GM19438 (cell line): ENCODE data around the gene CAMK2B.

Experiments
- ATAC-seq: cut with Tn5 transposase; IDR thresholded peaks from one replicate; pipeline ENCODE4 v1.9.1; 2021; ENCODE audit warnings: low read depth; ENCODE audit not compliant: unreplicated experiment

The CAMK2B gene

DNA sequence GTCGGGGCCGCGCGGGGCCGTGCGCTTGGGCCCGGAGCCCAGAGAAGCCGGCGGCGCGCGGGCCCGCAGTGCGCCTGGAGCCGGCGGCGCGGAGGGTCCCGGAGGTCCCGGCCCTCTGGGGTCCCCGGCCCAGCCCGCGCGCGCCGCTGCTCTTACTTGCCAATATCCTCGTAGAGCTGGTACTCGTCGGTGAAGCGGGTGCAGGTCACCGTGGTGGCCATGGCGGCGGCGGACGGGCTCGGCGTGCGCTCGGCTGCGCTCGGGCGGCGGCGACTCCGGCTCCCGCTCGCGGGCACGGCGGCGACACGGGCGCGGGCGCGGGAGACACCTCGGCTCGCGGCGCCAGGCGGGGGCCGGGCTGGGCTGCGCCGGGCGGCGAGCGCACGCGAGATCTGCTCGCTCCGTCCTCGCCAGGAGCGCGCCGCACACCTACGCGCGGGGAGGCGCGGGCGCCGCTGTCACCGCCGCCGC, at the start of gene CAMK2B:
CAMK2B (minus strand) TSS at position 394 of the 471 bp plus-strand sequence; CDS start at position 221, 173 bp downstream.
- no peak for ATAC-seq

DNA sequence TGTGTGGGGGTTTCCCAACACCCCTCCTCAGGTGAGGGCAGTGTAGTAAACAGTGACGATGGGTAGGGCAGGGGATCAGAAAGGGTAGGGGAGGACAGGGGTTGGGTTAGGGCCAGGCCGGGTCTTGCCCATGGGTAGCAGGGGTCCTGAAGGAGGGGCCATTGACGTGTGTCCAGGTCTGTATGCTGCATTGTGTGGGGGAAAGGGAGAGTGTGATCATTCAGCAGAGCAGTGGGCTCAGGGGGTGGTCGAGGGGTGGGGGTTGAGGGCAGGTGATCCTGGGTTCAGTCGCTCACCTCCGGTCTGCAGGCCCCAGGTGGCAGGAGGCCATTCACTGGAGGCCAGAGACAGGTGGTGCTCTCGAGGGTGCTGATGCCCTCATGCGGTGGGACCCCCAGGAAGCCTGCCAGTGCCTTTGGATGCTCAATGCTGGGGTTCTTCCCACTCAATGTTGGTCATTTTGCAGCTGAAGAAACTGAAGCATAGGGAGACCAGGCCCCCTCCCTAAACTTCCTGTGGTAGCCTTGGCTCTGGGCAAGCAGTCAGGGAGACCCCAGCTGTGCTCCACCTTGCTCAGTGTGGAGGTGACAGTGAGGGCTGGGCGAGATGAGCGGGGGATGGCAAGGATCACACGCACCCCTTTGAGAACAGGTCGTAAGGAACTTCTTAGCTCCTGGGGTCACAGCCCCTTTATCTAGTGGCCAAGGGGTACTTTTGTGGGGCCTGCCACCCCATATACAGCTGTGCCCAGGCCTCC, 48.8 kb upstream of the CAMK2B start:
- no peak for ATAC-seq

DNA sequence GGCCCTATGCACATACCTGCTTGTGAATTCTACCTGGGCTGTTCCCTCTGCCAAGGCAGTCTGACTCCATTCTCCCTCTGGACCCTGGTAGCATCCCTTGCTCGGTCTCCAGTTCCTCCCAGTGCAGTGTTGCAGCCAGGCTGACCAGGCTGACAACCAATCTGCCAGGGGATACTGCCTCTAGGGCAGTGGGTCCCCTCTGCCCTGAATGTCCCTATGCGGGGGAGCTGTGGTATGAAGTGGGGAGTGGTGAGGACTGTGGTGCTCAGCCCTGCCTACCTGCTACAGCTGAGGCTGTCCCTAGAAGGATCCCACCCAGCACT, 48.0 kb upstream of the CAMK2B start:
- no peak for ATAC-seq

DNA sequence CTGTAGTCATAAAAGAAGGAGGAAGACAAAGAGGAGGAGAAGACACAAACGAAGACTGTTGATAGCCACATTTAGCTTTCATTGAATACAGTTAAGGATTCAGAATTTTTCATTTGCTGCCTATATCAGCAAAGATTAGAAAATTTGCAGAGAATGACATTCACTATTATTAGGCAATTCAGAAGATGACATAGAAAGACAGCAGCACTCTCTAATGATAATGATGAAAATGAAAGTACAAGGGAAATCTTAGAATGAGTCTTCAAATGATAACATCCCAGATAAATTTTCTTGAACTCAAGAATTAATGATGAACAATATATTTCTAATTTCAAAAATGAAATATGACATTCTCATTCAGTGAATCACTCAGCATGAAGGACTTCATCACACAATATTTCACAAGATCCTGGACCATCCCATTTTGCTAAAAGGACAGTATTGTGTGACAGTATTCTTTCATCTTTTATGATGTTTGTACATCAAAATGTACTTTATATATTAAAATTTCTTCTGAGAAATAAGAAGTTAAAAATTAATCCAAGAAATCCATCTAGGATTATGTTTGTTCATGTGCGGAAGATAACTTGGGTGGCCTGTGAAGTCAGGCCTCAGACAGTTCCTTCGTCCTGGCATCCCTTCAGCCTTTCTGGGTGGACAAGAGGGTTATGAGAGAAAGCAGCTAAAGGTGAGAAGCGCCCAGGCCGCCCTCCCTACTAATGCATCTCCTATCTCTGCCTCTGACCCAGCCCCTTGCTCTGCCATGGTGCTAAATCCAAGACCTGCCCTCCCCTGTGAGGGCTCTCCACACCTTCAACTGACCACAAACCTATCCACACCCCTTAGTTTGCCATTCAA, 47.4 kb upstream of the CAMK2B start:
- ATAC-seq = no peak

DNA sequence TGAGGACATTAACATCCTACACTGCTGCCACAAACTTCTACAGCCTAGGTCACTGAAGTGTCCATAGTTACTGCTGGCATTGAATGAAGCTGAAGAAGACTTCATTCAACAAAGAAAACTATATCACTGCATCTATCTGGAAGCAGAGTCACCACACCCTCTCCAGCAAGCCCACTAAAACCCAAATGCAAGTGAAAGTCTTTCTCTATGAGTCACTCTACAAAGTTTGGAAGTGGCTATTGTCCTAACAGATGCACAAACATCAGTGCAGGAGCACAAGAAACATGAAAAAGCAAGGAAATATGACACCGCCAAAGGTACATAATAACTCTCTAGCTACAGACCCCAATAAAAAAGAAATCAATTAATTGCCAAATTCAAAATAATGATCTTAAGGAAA, 43.5 kb upstream of the CAMK2B start:
- ATAC-seq = no peak

DNA sequence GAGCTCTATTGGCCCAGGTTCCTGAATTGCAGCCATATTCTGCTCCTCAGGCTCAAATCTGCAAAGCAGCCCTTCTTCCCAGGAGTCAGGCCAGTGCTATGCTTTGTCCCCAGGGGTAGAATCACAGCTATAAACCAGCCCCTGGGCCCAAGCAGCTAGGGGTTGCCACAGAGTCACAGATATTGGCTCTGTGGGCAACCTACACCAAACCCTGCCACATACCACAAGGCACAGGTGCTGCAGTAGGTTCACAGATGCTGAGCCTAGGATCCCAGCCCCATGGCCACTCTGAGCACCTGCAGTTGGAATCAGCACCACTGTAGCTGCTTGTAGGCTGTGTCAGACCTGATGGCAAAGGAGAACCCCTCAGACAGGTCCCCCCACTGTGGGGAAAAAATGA, 43.1 kb upstream of the CAMK2B start:
- ATAC-seq = no peak

DNA sequence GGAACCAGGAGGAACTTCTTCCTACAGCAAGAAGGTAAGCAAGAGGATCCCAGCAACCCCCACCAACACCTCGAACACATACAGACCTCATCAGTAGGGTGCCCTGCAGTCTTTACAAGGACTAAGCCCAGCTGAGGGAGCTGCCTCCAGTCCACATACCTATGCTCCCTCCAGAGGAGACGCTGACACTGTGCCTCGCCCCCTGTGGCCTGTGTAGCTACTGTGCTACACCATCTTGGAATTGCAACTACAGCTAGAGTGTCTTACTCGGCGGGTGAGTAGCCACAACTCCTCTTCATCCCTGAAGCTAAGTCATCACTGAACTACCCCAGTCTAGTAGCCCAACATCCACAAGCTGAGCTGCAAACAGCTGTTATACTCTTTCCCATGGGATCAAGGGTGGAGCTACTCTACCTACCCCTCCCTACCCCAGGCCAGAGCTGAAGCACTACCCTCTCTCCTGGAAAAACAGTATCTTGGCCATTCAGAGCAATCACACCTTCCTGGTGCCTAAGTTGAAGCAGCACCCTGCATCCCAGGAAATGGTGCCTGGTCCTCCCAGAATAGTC, 42.2 kb upstream of the CAMK2B start:
- no peak for ATAC-seq

DNA sequence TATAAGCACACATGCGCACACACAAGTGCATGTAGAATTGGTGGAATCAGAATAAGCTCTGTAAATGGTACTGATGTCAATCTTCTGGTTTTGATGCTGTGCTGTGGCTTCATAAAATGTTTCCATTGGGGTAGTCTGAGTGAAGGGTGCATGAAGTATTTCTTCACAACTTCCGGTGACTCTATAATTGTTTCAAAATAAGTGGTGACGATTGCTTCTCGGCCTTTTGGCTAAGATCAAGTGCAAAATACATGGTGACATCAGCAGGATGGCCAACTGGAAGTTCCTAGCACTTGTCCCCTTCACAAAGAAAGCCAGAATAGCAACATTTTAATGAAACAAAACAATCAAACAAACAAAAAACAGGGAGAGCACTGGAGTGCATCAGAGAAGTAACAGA, 41.6 kb upstream of the CAMK2B start:
- no peak for ATAC-seq

DNA sequence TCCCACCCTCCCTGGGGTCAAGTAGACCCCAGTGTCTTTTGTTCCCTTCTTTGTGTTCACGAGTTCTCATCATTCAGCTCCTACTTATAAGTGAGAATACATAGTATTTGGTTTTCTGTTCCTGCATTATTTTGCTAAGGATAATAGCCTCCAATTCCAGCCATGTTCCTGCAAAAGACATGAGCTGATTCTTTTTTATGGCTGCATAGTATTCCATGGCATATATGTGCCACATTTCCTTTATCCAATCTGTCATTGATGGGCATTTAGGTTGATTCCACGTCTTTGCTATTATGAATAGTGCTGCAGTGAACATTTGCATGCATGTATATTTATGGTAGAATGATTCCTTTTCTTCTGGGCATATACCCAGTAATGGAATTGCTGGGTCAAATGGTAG, 28.3 kb upstream of the CAMK2B start:
- ATAC-seq = no peak

DNA sequence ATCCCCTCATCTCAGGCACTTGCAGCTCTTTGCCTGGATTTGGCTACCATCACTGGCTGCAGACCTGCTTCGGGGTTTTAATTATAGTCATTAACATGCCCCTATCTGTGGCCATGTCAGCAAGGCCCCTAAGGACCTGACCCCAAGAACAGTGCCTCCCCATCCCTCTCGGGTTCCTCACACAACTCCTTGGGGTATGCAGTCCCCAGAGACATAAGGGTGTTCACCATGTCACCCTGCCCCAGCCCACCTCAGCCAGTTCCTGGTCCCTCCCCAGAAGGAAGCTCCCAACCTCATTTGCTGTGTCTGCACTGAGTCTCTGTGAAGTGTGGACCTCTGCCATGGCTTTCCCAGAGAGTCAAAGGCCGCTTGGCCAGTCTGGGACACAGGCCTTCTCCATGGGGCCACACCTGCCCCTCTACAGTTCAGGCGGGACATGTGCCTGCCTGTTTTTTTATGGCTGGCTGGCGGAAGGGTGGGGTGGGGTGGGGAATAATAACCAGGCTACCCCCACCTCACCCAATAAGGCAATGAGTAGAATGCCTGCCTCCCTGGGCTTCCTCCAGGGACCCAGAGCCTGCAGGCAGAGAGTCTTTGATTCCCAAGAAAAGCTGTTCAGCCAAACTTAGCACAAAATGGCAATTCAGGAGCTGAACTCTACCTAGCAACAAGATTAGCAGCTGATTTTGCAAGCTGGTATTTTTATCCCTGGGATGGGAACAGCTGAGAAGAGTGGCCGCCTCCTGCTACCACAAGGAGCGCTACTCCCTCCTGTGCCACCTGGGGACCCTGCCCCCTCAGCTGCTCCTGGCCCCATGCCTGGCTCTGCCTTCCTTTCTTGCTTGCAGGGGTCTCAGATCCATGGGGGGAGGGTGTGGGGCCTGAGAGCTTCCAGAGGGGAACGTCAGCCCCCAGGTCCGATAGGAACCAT, 23.7 kb upstream of the CAMK2B start:
- ATAC-seq = no peak

DNA sequence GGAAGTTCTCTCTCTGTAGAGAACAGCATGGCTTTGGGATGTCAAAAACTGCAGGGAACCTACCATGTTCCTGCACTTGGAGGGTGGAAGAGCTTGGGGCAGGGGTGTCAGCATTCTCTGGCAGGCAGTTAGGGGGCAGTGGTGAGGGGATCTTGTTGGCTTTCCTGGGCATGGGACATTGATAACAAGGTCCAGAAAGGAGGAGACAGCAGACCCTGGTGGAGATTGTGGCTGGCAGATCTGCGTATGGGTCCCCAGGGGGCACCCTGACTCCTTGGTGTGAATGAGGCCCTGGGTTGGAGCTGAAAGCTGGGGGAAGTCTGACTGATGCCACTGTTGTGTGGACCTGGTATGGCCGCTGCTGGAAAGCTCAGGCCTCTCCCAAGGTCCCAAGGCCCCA, 22.9 kb upstream of the CAMK2B start:
- ATAC-seq = no peak

DNA sequence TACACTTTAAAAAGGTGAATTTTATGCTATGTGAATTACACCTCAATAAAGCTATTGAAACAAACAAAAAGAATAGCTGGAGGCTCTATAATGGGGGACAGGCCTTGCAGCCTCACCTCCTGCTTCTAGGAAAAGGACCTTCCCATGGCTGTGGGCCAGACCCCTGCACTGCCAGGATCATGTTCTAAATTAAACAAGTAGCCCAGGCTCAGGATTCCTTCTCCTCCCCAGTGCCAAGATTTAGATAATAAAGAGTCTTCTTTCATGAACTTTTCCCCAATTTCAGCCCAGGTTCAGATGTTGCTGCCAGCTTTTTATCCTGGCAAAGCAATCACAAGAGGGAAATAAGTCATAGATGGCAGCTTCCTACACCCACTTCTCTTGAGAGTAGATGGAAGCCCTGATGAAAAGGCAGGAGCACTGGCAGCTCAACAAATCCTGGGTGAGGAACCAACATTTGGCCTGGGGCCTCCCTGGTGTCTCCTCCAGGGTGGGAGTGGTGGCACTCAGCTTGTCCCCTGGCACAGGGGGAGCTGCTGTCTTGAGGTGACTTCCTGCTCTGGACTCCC, 22.2 kb upstream of the CAMK2B start:
- ATAC-seq = no peak

DNA sequence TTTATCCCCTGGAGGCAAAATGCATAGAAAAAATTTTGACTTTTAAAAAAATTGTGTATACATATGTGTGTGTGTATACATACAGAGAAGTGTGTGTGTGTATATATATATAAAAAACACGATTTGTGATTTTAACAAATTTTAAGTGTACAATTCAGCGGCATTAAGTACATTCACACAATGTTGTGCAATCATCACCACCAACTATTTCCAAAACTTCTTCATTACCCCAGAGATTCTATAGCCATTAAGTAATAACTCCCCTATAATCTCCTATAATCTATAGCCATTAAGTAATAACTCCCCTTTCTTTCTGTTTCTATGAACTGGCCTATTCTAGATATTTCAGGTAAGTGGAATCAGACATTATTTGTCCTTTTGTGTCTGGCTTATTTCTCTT, 20.7 kb upstream of the CAMK2B start:
- no peak for ATAC-seq

DNA sequence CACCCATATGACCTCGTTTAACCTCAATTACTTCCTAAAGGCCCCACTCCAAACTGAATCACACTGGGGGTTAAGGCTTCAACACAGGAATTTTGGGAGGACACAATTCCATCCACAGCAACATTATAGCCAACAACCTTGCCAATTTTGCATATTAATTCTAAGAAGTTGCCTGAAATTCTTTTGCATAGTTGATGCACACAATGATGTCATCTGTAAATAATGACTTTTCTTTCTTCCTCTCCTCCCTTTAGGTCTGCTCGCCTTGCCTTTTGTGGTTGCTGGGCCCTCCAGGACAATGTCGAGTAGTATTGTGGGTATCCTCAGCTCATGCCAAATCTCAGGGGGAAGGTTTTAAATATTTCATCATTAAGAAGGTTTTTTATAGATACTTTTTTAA, 16.0 kb upstream of the CAMK2B start:
- ATAC-seq = no peak

DNA sequence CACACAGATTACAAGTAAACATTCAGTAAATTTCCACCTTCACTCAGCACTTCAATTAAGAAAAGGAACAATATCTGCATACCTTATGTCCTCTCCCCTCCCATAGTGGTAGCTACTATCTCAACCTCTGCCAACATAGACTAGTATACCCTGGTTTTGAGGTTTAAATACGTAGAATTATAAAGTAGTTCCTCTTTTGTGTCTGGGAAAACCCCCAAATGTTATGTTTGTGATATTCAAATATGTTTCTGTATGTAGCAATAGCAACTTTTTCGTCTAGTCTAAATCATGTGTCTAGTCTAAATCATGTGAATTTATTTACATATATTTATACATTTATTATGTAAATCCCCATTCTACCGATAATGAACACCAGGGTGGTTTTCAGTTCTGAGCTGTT, 13.2 kb upstream of the CAMK2B start:
- no peak for ATAC-seq

DNA sequence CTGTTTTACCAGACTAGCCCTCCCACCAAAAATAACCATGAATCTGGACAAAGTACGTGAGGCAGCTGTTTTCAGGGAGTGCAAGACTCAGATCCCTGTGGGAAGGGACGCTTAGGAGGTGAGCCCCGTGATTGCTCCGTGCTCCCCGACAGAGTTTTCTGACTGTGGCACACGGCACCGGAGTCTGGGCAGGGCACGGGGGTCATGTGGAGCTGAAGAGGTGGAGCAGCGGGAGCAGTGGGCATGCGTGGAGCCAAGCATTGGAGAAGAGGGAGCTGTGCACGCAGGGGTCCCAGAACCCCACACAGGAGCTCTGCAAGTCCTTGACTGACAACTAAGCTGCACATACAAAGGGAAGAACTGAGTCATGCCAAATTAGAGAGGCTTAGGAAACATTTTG, 11.1 kb upstream of the CAMK2B start:
- ATAC-seq = no peak

DNA sequence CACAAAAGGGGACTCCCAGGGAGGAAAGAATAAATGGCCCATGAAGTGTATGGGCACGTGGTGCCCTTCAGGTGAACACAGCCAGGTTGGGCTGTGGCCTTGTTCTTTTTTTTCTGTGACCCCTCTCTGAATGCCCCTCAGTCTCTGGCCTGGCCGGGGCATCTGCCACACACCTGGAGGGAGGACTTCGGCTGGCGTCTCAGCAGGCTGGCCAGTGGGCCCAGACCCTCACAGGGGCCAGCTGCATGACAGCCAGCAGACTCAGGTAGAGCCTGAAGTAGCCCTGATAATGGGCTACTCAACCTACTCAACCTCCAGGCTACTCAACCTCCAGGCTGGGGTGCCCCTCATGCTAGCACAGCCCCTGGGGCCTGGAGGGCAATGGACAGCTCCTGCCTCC, 9.8 kb upstream of the CAMK2B start:
- no peak for ATAC-seq

DNA sequence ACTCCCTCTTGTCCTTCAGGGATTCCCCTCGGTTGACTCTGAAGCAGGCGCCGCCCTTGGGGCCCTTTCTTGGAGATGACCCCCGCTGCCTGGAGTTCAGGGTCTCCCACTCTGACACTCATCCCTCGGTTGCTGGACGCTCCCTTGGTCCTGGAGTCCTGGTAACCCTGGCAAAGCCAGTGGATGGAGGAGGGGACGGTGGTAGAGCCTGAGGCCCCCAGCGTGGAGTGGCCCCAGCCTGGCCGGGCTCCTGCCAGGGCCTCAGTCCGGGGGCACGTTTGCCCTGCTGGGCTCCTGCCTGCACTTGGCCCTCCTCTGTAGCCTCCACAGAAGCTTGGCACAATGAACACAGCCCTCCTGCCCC, 9.3 kb upstream of the CAMK2B start:
- ATAC-seq = no peak

DNA sequence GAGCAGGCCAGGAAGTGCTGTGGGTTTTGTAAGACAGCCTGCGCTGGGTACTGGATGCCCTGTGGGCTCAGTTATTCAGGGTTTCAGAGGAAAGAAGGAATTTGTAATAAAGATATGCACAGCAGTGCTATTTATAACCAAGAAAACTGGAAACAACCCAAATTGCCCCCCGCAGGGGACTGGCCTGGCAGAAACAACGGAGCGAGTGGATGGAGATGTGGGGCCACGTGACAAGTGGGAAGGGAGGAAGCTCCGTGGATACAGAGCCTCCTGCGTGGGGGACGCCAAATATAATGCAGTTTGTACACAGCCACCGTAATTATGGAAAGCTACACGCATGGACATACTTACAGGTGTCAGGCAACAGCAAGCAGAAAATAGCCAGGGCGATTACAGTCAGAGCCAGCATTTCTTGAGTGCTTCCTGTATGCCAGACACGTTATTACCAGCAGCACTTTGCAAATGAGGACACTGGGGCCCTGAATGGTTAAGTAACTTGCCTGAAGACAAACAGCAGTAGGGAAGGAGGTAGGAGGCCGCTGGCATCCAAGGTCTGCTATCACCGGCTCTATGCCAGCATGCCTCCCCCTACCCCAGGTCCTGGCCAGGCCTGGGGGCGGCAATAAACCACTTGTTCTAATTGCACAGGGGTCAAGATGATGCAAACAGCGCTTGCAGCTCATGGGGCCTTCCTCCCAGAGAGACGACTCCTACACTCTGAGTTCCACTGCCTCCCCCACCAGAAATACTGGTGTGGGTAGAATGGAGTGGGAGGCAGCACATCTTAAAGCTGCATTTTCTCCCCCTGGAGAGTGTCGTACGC, 8.7 kb upstream of the CAMK2B start:
- no peak for ATAC-seq

DNA sequence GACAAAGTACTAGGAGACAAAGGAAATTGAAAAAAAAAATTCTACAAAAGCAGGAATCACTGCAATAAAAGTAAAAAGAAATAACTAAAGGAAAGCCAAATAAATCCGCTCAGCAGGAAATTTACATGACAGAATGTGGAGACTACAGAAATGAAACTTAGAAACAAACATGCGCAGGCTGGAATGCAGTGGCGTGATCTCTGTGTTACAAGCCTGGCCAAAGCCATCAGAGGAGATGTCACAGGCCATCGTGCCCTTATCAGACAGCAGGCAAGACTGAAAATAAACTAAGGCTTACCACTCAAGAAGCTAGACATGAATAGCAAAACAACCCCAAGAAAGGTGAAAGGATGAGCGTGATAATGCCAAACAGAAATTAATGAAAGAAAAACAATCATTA, 6.3 kb upstream of the CAMK2B start:
- no peak for ATAC-seq
